Fibroblast of the aortic adventitia (primary cell): Measurements from ENCODE around the gene GADD45G. TPM values are rescaled to one million over a fixed set of nuclear protein-coding genes. Genes with fewer than 3 reads are reported as not detected.

Experiments used
- DNase-seq: peaks from one replicate; pipeline ENCODE4 v3.0.0-alpha.2; 2010; ENCODE audit warnings: low read depth
- H3K4me3 ChIP-seq: 2 replicates; pipeline ENCODE4 v1.5.1; 2011; ENCODE audit warnings: low read depth, mild to moderate bottlenecking, control low read depth, low read length, moderate library complexity
- CTCF ChIP-seq: IDR thresholded peaks from 2 replicates; pipeline ENCODE4 v1.5.1; 2011; ENCODE audit warnings: mild to moderate bottlenecking, low read length, control low read depth, inconsistent platforms; ENCODE audit not compliant: insufficient read depth
- total RNA-seq: library from RNA; depleted of rRNA; stranded (reverse); fragments of >200 nt; gene quantifications from 2 replicates; pipeline ENCODE4 v1.2.3, GENCODE V29; 2012; ENCODE audit warnings: low replicate concordance

The GADD45G gene
- total RNA-seq, 1 donor: 0.36 TPM

GRCh38 chr9:89629081-89629976, 24.5 kb downstream of the GADD45G start:
- no peak for TF ChIP-seq CTCF
- no peak overlapping the region for H3K4me3 ChIP-seq
- no peak for DNase-seq

GRCh38 chr9:89630508-89630907, 25.7 kb downstream of the GADD45G start:
- TF ChIP-seq CTCF: no peak
- DNase-seq: no peak
- no peak overlapping the region for H3K4me3 ChIP-seq

- TF ChIP-seq CTCF: no peak
- DNase-seq: no peak
- H3K4me3 ChIP-seq: no peak overlapping the region
These were observed 26.6 kb downstream of the GADD45G start for GRCh38 chr9:89631384-89631783.

- no peak for TF ChIP-seq CTCF
- no peak for DNase-seq
- no peak overlapping the region for H3K4me3 ChIP-seq
These were observed 27.5 kb downstream of the GADD45G start for GRCh38 chr9:89632192-89632733.

- no peak overlapping the region for H3K4me3 ChIP-seq
- no peak for DNase-seq
- TF ChIP-seq CTCF: no peak
These were observed 27.9 kb downstream of the GADD45G start for GRCh38 chr9:89632736-89633135.

- no peak for DNase-seq
- H3K4me3 ChIP-seq: no peak overlapping the region
- TF ChIP-seq CTCF: no peak
These were observed 28.6 kb downstream of the GADD45G start for GRCh38 chr9:89633404-89633803.
